K562 (cell line): ENCODE measurements around the gene HOXC12. TPM values are rescaled to one million over a fixed set of nuclear protein-coding genes. Genes with fewer than 3 reads are reported as not detected.

ENCODE experiments used
- ATAC-seq: fragments of 200-7000 bp; cut with Tn5 transposase; 3 replicates; pipeline ENCODE4 v1.9.1; 2020; ENCODE audit warnings: moderate library complexity
- BruUV-seq: library from RNA; stranded (reverse); fragments of 400-500 nt; replicated peaks from 2 replicates; lab custom pipeline; 2021; lab: Mats Ljungman, UMichigan
- CTCF ChIA-PET: fragments of 300-600 bp; formaldehyde crosslinking; extraction: SDS; loops from one replicate; lab custom pipeline; 2021; ENCODE audit warnings: low intra/inter-chr PET ratio; lab: Yijun Ruan, JAX
- POLR2A ChIA-PET: fragments of 300-600, 350-650 bp; sonication (Branson Sonifier 250); formaldehyde crosslinking; extraction: SDS; loops from one replicate; lab custom pipeline; 2021; ENCODE audit warnings: antibody characterized with exemption, inconsistent platforms; lab: Yijun Ruan, JAX
- DNase-seq, 4 experiments: peaks; one replicate each; pipeline versions ENCODE4 v3.0.0 to v3.0.0-alpha.2; 2011 to 2018; ENCODE audit warnings: low spot score in 3 of 4, mixed read lengths in 3 of 4; ENCODE audit errors: extremely low read depth in 1 of 4
- FAIRE-seq: peaks from 2 replicates; lab custom pipeline; 2011; peaks lifted over from hg19 to GRCh38; lab: Jason Lieb, UNC
- H2AFZ ChIP-seq: 2 replicates; pipeline ENCODE4 v1.6.0; 2011; ENCODE audit warnings: low read depth, low read length, control low read depth, inconsistent platforms
- H3K27ac ChIP-seq: fragments of 200-600 bp; 3 replicates; pipeline ENCODE4 v1.8.0; 2011; ENCODE audit warnings: low read depth, mild to moderate bottlenecking, control low read depth, inconsistent platforms, low read length, moderate library complexity, mixed read lengths; ENCODE audit errors: extremely low read depth
- H3K27me3 ChIP-seq, 2 experiments: fragments of 300-600 bp in 1 of 2; 2 replicates in 1 of 2; 3 replicates in 1 of 2; pipeline versions ENCODE4 v1.6.0 to v1.8.0; 2011; ENCODE audit warnings: inconsistent platforms in 2 of 2, low read length in 2 of 2, mild to moderate bottlenecking in 1 of 2, mixed read lengths in 1 of 2, moderate library complexity in 1 of 2; ENCODE audit not compliant: control insufficient read depth in 2 of 2, insufficient read depth in 2 of 2
- H3K36me3 ChIP-seq: fragments of 300-600 bp; 3 replicates; pipeline ENCODE4 v1.8.0; 2011; ENCODE audit warnings: mild to moderate bottlenecking, low read length, inconsistent platforms; ENCODE audit not compliant: control insufficient read depth, insufficient read depth
- H3K4me1 ChIP-seq, 2 experiments: fragments of 200-600 bp in 1 of 2; replicated peaks in 1 of 2; 2 replicates in 1 of 2; 3 replicates in 1 of 2; pipeline versions ENCODE4 v1.5.1 to v1.8.0; 2011; ENCODE audit warnings: inconsistent platforms in 2 of 2, low read length in 2 of 2, mild to moderate bottlenecking in 1 of 2, mixed read lengths in 1 of 2, moderate library complexity in 1 of 2; ENCODE audit not compliant: control insufficient read depth in 2 of 2, insufficient read depth in 2 of 2
- H3K4me2 ChIP-seq: 2 replicates; pipeline ENCODE4 v1.6.1; 2011; ENCODE audit warnings: low read length, control low read depth, inconsistent platforms, mixed read lengths; ENCODE audit not compliant: insufficient read depth
- H3K4me3 ChIP-seq: fragments of 200-600 bp; sonication (generic), shearing (Covaris generic); 2 replicates; pipeline ENCODE4 v1.5.1; 2016; ENCODE audit warnings: control low read depth, inconsistent platforms
- H3K79me2 ChIP-seq: fragments of 200-600 bp; 3 replicates; pipeline ENCODE4 v1.8.0; 2011; ENCODE audit warnings: low read length, inconsistent platforms; ENCODE audit not compliant: control insufficient read depth, insufficient read depth
- H3K9ac ChIP-seq, 2 experiments: 2 replicates each; pipeline versions ENCODE4 v1.6.0 to v1.6.1; 2011; ENCODE audit warnings: low read depth in 2 of 2, low read length in 2 of 2, control low read depth in 1 of 2, inconsistent platforms in 1 of 2, mild to moderate bottlenecking in 1 of 2, mixed read lengths in 1 of 2; ENCODE audit not compliant: insufficient read depth in 1 of 2
- H3K9me1 ChIP-seq: one replicate; pipeline ENCODE4 v1.6.0; 2011; ENCODE audit warnings: inconsistent platforms, mild to moderate bottlenecking, low read length, moderate library complexity; ENCODE audit not compliant: control insufficient read depth, insufficient read depth
- H3K9me3 ChIP-seq: replicated peaks from 2 replicates; pipeline ENCODE4 v1.5.1; 2011; ENCODE audit warnings: low read depth, low read length, inconsistent platforms; ENCODE audit not compliant: control insufficient read depth, insufficient read depth
- H4K20me1 ChIP-seq: replicated peaks from 2 replicates; pipeline ENCODE4 v1.6.1; 2011; ENCODE audit warnings: low read length, inconsistent platforms, mixed read lengths; ENCODE audit not compliant: control insufficient read depth, insufficient read depth
- HEY1 ChIP-seq: fragments of 250-450 bp; sonication (Bioruptor Pico); IDR thresholded peaks from 2 replicates; pipeline ENCODE4 v1.5.0; 2020; ENCODE audit warnings: mild to moderate bottlenecking, moderate library complexity, borderline replicate concordance
- ZNF830 ChIP-seq: fragments of 250-450 bp; sonication (Bioruptor Pico); IDR thresholded peaks from 2 replicates; pipeline ENCODE4 v1.5.0; 2021; ENCODE audit warnings: mild to moderate bottlenecking
- WGBS: fragments of 100-300 bp; shearing (Covaris generic); methylation state at CpG from one replicate; pipeline ENCODE4 v1.1.6; 2016; ENCODE audit warnings: low coverage, mixed read lengths; ENCODE audit not compliant: insufficient coverage; ENCODE audit errors: missing lambda C conversion rate; 5-methylcytosine and 5-hydroxymethylcytosine counted together
- in situ Hi-C: fragments of 300-500 bp; cut with MboI; formaldehyde crosslinking; loops from 4 replicates; pipeline ENCODE4 v1.15.0; 2018; ENCODE audit warnings: inconsistent platforms, mixed read lengths
- intact Hi-C: fragments of 100-400 bp; cut with micrococcal nuclease; formaldehyde crosslinking; loops from 2 replicates; pipeline ENCODE4 v1.14.2; 2022
- polyA plus RNA-seq, 8 experiments: library from polyadenylated mRNA; depleted of rRNA in 4 of 8; stranded (reverse) in 5 of 8; unstranded in 3 of 8; fragments of >200 nt; fragmentation: Nextera tagmentation in 2 of 8; fragmentation: Illumina TruSeq in 1 of 8; extraction: Ambion mirVana in 2 of 8; extraction: Trizol in 1 of 8; gene quantifications; 2 replicates each; pipeline versions ENCODE4 v1.2.1 to v1.2.3, GENCODE V29; 2011 to 2014; ENCODE audit warnings: inconsistent platforms in 1 of 8, missing spikeins in 1 of 8
- total RNA-seq, 7 experiments: library from RNA; depleted of rRNA in 6 of 7; stranded (reverse); fragments of >200 nt in 6 of 7; fragmentation: Illumina TruSeq in 2 of 7; extraction: Trizol in 2 of 7; gene quantifications; 2 replicates each; pipeline versions ENCODE4 v1.2.1 to v1.2.3, GENCODE V29; 2011 to 2021; ENCODE audit warnings: low replicate concordance in 1 of 7
- TF ChIP-seq, protein P1 (sequence below), 2 experiments: IDR thresholded peaks in 1 of 2; conservative IDR thresholded peaks in 1 of 2; 2 replicates each; pipeline ENCODE4 v1.6.1; 2016; ENCODE audit warnings: low read depth in 2 of 2, mild to moderate bottlenecking in 1 of 2, missing compliant biosample characterization in 1 of 2, missing genetic modification characterization in 1 of 2, moderate library complexity in 1 of 2
- TF ChIP-seq, protein P2 (sequence below): sonication (generic); formaldehyde crosslinking; IDR thresholded peaks from 2 replicates; pipeline ENCODE4 v1.8.0; 2023; ENCODE audit warnings: missing genetic modification reagents, mild to moderate bottlenecking, borderline replicate concordance

The HOXC12 gene
- total and polyA plus RNA-seq, 9 of the 15 experiments (the other 6 are each of a cell fraction or from before 2014, with no cell fraction given): 0.04 to 0.36 (median 0.11) TPM; not detected in 1

DNA sequence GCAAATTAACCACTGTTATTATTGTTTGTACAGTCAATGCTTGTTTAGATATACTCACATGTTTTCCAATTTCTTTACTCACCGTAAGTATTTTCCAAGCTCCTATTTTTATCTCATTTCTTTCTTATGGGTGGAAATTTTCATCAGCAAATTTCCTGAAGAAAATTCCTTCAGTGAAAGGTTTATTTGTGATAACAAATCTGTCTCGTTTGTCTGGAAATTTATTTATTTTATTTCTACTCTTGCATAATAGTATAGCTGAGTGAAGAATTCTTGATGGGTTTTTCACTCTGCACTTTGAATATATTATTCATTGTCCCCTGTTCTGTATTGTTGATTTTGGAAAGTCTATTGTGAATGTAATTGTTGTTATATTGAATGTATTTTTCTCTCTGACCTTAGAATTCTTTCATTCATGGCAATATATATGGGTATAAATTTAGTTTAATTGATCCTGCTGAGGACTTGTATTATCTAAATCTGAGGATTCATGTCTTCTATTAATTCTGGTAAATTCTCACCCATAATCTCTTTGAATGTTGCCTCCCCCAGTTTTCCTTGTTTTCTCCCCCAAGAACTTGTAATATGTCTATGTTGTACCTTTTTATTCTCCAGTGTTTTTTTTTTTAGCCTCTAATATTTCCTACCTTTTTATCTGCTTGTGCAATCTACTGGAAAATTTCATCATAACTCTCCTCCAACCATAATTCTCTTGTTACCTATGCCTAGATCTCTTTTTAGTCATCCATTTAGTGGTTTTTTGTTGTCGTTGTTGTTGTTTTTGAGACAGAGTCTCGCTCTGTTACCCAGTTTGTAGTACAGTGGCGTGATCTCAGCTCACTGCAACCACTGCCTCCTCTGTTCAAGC lies 37.7 kb upstream of the HOXC12 start (continued):
- TF ChIP-seq, protein P1, sequence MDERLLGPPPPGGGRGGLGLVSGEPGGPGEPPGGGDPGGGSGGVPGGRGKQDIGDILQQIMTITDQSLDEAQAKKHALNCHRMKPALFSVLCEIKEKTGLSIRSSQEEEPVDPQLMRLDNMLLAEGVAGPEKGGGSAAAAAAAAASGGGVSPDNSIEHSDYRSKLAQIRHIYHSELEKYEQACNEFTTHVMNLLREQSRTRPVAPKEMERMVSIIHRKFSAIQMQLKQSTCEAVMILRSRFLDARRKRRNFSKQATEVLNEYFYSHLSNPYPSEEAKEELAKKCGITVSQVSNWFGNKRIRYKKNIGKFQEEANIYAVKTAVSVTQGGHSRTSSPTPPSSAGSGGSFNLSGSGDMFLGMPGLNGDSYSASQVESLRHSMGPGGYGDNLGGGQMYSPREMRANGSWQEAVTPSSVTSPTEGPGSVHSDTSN (CRISPR knock-in tag; IDR thresholded peaks at IDR 0.05; ENCODE audit: low read depth): no peak
- TF ChIP-seq, protein P1 (tag; conservative IDR thresholded peaks at IDR 0.05; ENCODE audit: low read depth): no peak

DNA sequence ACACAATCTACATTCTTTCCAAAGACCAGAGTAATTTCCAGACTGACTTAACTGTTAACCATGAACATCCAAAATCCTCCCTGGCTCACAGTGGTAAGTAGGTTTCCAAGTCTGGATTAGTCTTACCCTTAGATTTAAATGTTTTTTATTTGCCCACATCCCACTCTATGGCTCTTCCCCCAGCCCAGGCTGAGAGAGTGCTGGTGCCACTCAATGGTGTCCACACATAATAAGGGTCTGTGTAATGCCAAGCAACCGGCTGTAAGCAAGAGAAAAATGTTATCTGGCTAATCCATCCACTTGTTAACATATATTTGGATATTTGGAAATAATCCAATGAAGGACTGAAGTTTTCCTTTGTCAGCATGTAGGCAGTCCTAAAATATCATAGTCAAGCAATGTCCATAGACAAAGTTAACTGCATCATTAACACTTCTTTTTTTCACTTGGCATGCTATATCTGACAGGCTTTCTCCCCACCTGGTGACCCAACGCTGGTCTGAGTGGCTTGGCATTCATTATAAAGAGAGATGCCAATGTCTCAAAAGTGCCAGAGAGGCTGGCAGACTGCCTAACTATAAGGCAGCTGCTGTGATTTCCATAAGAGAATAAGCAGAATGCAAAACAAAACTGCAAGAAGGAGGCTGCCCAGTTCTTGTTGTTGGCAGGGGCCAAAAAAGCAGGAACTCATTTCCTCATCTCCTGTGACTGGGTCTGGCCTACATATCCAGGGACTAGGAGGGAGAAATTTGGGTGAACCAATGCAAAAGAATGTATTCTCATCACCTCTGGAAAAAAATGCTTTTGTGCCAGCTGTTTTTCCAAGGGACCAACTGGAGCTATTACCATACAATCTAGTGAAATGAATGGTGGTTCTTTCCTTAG lies 29.9 kb upstream of the HOXC12 start:
- H3K4me1 ChIP-seq: peaks cover 0 to 4% of the 10 kb centered on the region in 2 experiments; a peak in 1 of 5 replicates
- in situ Hi-C loops: no loop called here
- H3K9me1 ChIP-seq: no peaks in the 10 kb centered on the region
- H3K27ac ChIP-seq: no peak overlapping the region
- peaks cover 39 to 46% of the 10 kb centered on the region in 2 experiments; a peak in 4 of 5 replicates for H3K27me3 ChIP-seq
- no peak for ATAC-seq
- no peak overlapping the region for H3K4me2 ChIP-seq
- ChIA-PET CTCF (no interaction called here), POLR2A (interaction anchor here (0.6 kb wide), 1 partner anchor 51 kb away, joined by 3 read pairs; no protein-coding TSS in a partner anchor)
- DNase-seq: no peak
- H3K9me3 ChIP-seq: no peaks in the 10 kb centered on the region
- no TSS peak for BruUV-seq
- 0% methylated on average over 2 of the region's 2 CpGs for WGBS
- no peak for FAIRE-seq
- no peak overlapping the region for H3K9ac ChIP-seq
- H4K20me1 ChIP-seq: no peaks in the 10 kb centered on the region
- no peak overlapping the region for H3K4me3 ChIP-seq
- no peaks in the 10 kb centered on the region for H3K36me3 ChIP-seq
- H3K79me2 ChIP-seq: no peaks in the 10 kb centered on the region
- no peak overlapping the region for H2AFZ ChIP-seq
- intact Hi-C loops: no loop called here
- TF ChIP-seq, protein P2, sequence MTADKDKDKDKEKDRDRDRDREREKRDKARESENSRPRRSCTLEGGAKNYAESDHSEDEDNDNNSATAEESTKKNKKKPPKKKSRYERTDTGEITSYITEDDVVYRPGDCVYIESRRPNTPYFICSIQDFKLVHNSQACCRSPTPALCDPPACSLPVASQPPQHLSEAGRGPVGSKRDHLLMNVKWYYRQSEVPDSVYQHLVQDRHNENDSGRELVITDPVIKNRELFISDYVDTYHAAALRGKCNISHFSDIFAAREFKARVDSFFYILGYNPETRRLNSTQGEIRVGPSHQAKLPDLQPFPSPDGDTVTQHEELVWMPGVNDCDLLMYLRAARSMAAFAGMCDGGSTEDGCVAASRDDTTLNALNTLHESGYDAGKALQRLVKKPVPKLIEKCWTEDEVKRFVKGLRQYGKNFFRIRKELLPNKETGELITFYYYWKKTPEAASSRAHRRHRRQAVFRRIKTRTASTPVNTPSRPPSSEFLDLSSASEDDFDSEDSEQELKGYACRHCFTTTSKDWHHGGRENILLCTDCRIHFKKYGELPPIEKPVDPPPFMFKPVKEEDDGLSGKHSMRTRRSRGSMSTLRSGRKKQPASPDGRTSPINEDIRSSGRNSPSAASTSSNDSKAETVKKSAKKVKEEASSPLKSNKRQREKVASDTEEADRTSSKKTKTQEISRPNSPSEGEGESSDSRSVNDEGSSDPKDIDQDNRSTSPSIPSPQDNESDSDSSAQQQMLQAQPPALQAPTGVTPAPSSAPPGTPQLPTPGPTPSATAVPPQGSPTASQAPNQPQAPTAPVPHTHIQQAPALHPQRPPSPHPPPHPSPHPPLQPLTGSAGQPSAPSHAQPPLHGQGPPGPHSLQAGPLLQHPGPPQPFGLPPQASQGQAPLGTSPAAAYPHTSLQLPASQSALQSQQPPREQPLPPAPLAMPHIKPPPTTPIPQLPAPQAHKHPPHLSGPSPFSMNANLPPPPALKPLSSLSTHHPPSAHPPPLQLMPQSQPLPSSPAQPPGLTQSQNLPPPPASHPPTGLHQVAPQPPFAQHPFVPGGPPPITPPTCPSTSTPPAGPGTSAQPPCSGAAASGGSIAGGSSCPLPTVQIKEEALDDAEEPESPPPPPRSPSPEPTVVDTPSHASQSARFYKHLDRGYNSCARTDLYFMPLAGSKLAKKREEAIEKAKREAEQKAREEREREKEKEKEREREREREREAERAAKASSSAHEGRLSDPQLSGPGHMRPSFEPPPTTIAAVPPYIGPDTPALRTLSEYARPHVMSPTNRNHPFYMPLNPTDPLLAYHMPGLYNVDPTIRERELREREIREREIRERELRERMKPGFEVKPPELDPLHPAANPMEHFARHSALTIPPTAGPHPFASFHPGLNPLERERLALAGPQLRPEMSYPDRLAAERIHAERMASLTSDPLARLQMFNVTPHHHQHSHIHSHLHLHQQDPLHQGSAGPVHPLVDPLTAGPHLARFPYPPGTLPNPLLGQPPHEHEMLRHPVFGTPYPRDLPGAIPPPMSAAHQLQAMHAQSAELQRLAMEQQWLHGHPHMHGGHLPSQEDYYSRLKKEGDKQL (CRISPR knock-in tag): no peak
- TF ChIP-seq HEY1 (CRISPR knock-in tag) (no peak), ZNF830 (CRISPR knock-in tag) (no peak)
